GM23248 (cell line): Measurements from ENCODE around the gene SGTA.

Source experiments
- EZH2 ChIP-seq: fragments of 200-600 bp; sonication (generic); IDR thresholded peaks from 2 replicates; pipeline ENCODE4 v1.6.1; 2018; ENCODE audit warnings: antibody characterized with exemption, mild to moderate bottlenecking; ENCODE audit not compliant: insufficient read depth, poor library complexity, severe bottlenecking
- EZH2phosphoT487 ChIP-seq: fragments of 200-600 bp; sonication (generic); IDR thresholded peaks from 2 replicates; pipeline ENCODE4 v1.6.1; 2018; ENCODE audit warnings: antibody characterized with exemption, moderate library complexity, mild to moderate bottlenecking, low read depth; ENCODE audit not compliant: insufficient read depth

DNA sequence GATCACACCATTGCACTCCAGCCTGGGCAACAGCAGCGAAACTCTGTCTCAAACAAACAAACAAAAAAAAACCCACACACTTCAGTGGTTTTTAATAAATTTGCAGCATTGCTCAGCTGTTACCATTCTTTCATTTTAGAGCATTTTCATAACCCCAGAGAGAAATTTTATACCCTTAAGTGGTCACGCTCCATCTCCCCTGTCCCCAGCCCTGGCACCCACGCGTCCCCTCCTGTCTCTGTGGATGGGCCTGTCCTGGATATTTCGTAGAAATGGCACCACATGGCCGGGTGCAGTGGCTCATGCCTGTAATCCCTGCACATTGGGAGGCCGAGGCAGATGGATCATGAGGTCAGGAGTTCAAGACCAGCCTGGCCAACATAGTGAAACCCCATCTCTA is 10.1 kb upstream of the SGTA start:
- TF ChIP-seq EZH2 = no peak
- TF ChIP-seq EZH2phosphoT487 = no peak
